SKM-1 (cell line): ENCODE measurements around the gene SLFN12L.

Source experiments
- DNase-seq: peaks from one replicate; lab custom pipeline; 2025; ENCODE audit not compliant: unreplicated experiment; lab: John Stamatoyannopoulos, UW

SLFN12L gene

GRCh38 chr17:35433075-35433894 is 104.2 kb downstream of the SLFN12L start:
- no peak for DNase-seq

GRCh38 chr17:35432176-35433074 is 105.1 kb downstream of the SLFN12L start, which contains the start of gene SLFN12:
Gene SLFN12, minus strand, starts transcription at chr17:35432500. Its CDS starts 9,472 bp downstream, at chr17:35423028.
- DNase-seq = no peak

GRCh38 chr17:35429702-35430101 is 107.8 kb downstream of the SLFN12L start:
- DNase-seq = no peak

GRCh38 chr17:35428229-35428628 is 109.2 kb downstream of the SLFN12L start:
- no peak for DNase-seq

GRCh38 chr17:35423761-35424160 is 113.7 kb downstream of the SLFN12L start:
- no peak for DNase-seq
